ENCODE measurements around the gene ZNF398.
A peak's percentile ranks its signal among the peaks of the same experiment; 100 is the strongest.

The ZNF398 gene

DNA sequence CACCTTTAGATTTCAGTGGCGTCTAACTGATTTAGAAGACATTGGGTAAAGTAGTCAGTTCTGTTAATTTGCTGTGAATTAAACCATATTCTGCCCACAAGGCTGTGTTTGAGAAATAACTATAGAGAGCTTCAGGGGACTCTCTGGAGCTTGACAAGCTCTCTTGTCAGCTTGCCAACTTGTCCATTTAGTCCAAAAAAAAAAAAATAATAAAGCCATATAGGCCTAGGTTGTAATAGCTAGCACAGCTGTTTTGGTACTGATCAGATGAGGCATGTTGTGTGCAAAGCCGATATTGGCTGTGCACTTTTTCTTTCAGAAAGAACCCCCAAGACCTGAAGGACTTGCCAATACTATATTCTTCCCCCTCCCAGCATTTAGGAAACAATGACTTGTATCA is 27.9 kb downstream of the ZNF398 start:
- H3K27me3 ChIP-seq, result no peaks in the 10 kb centered on the region
- peaks cover 70% of the 10 kb centered on the region for H3K36me3 ChIP-seq
- H3K4me1 ChIP-seq, result peaks cover 7% of the 10 kb centered on the region
- TF ChIP-seq, protein P1, sequence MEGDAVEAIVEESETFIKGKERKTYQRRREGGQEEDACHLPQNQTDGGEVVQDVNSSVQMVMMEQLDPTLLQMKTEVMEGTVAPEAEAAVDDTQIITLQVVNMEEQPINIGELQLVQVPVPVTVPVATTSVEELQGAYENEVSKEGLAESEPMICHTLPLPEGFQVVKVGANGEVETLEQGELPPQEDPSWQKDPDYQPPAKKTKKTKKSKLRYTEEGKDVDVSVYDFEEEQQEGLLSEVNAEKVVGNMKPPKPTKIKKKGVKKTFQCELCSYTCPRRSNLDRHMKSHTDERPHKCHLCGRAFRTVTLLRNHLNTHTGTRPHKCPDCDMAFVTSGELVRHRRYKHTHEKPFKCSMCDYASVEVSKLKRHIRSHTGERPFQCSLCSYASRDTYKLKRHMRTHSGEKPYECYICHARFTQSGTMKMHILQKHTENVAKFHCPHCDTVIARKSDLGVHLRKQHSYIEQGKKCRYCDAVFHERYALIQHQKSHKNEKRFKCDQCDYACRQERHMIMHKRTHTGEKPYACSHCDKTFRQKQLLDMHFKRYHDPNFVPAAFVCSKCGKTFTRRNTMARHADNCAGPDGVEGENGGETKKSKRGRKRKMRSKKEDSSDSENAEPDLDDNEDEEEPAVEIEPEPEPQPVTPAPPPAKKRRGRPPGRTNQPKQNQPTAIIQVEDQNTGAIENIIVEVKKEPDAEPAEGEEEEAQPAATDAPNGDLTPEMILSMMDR (IDR thresholded peaks at IDR 0.05; ENCODE audit: low read depth, low read length), result no peak
- H3K4me3 ChIP-seq (ENCODE audit: low read depth, low read length), result no peak overlapping the region
- no peak for DNase-seq
- no peaks in the 10 kb centered on the region for H3K9me3 ChIP-seq

DNA sequence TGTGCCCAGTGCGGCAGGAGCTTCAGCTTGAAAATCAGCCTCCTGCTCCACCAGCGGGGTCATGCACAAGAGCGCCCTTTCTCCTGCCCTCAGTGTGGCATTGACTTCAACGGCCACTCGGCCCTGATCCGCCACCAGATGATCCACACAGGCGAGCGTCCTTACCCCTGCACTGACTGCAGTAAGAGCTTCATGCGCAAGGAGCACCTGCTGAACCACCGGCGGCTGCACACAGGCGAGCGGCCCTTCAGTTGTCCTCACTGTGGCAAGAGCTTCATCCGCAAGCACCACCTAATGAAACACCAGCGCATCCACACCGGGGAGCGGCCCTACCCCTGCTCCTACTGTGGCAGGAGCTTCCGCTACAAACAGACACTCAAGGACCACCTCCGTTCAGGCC is 32.0 kb downstream of the ZNF398 start:
- no peaks in the 10 kb centered on the region for H3K27me3 ChIP-seq
- H3K36me3 ChIP-seq, result peaks cover 68% of the 10 kb centered on the region
- TF ChIP-seq, protein P1 (IDR thresholded peaks at IDR 0.05; ENCODE audit: low read depth, low read length), result no peak
- peaks cover 7% of the 10 kb centered on the region for H3K4me1 ChIP-seq
- no peaks in the 10 kb centered on the region for H3K9me3 ChIP-seq
- no peak overlapping the region for H3K4me3 ChIP-seq (ENCODE audit: low read depth, low read length)
- no peak for DNase-seq

DNA sequence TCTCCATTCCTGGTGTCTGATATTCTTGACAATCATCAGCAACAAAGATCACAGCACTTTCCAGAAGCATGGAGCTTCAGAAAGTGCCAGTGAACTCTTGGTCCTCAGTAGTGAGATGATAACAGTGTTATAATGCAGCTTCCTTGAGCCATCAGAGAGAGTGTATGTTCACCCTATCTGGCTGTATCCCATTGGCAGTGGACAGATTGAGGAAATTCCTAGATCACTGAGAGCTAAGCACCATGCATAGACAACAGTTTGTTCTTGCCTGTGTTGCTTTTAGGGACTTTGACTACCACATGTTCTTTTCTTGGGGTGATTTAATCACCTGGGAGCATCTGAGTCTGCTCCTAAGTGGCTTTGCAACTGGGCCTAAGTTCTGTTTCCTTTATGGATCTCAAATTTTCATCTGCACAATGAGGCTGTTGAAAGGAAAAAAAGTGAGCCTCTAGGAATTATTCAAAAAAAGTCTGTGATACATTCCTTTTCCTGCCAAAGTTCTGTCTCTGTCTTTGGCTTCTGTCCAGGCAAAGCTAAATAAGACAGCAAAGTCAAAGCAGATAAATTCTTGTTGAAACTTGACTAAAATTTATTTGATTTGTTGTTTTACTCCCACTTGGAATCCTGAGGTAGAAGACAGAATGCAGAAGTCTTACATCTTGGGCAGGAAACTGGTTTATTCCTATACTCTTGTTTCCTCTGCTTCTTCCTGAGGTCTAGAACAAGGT is 33.6 kb downstream of the ZNF398 start:
- Histone ChIP-seq H3K9me3 (no peaks in the 10 kb centered on the region), H3K4me1 (no peaks in the 10 kb centered on the region; the same call in 1 of the 2 replicates), H3K4me3 (ENCODE audit: low read depth, low read length) (no peak overlapping the region), H3K27me3 (no peaks in the 10 kb centered on the region), H3K36me3 (peaks cover 56% of the 10 kb centered on the region)
- TF ChIP-seq, protein P1 (IDR thresholded peaks at IDR 0.05; ENCODE audit: low read depth, low read length), result no peak
- no peak for DNase-seq

DNA sequence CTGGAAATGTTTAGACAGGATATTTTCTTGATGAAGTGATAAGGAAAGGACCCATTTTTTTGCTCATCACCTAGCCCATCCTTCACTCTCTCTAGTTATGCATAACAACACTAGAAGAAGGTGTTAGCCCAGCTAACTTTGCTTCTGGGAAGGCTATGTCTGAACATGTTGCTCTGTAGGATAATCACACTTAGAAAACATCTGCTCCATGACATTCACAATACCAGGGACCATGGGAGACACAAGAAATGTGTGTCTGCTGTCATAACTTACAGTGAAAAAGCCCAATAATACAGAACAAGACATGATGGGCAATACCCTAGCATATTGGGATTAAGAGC is 34.2 kb downstream of the ZNF398 start:
- Histone ChIP-seq H3K4me1 (no peaks in the 10 kb centered on the region; the same call in 1 of the 2 replicates), H3K27me3 (no peaks in the 10 kb centered on the region), H3K36me3 (peaks cover 51% of the 10 kb centered on the region), H3K4me3 (ENCODE audit: low read depth, low read length) (no peak overlapping the region), H3K9me3 (no peaks in the 10 kb centered on the region)
- TF ChIP-seq, protein P1 (IDR thresholded peaks at IDR 0.05; ENCODE audit: low read depth, low read length), result no peak
- DNase-seq, result no peak

DNA sequence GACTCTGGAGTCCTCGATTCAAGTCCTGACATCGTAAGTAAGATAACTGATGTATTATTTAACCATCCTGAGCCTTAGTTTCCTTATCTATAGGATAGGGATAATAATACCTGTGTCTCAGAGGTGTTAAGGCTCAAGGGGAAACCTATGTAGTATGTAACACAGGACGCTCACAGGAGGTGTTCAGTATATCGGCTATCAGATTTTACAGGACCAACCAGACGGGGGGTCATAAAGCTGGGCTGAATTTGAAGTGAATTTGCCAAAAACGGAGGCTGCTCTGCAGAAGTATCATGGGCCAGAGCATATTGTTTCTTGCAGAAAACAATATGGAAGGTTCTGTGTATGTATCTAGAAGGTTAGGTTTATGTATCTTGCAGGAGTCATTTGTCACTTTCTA is 37.0 kb downstream of the ZNF398 start:
- no peak for DNase-seq
- no peaks in the 10 kb centered on the region for H3K9me3 ChIP-seq
- H3K27me3 ChIP-seq, result no peaks in the 10 kb centered on the region
- H3K4me3 ChIP-seq (ENCODE audit: low read depth, low read length), result no peak overlapping the region
- H3K4me1 ChIP-seq, result peaks cover 6% of the 10 kb centered on the region; the same call in 1 of the 2 replicates
- peaks cover 24% of the 10 kb centered on the region for H3K36me3 ChIP-seq
- TF ChIP-seq, protein P1 (IDR thresholded peaks at IDR 0.05; ENCODE audit: low read depth, low read length), result no peak

DNA sequence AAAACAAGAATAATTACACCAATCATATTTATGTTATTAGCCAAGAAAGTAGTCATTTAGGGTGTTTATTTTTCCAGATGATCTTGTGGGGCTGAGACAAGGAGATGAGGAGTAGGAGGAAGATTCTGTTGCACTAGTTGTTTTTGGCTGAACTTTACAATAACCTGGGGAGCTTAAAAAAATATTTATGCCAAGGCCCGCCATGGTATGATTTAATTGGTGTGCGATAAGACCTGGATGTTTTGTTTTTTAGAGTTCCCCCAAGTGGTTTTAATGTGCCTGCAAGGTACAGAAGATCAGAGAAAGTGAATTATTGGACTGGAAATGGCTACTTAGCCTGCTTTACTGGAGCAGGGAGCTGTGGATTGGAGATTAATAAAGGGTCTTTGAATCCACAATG is 41.0 kb downstream of the ZNF398 start:
- H3K9me3 ChIP-seq, result no peaks in the 10 kb centered on the region
- peak overlapping the region; percentile 45; the same call in 1 of the 2 replicates for H3K4me3 ChIP-seq (ENCODE audit: low read depth, low read length)
- DNase-seq, result no peak
- H3K27me3 ChIP-seq, result no peaks in the 10 kb centered on the region
- TF ChIP-seq, protein P1 (IDR thresholded peaks at IDR 0.05; ENCODE audit: low read depth, low read length), result no peak
- H3K36me3 ChIP-seq, result no peaks in the 10 kb centered on the region
- peaks cover 6% of the 10 kb centered on the region; the same call in 1 of the 2 replicates for H3K4me1 ChIP-seq
